ENCODE measurements around the gene BPNT1. TPM values are rescaled to one million over a fixed set of nuclear protein-coding genes. Genes with fewer than 3 reads are reported as not detected.
"Not testable (repeated sequence)": the region's sequence is repeated elsewhere in the genome, so short reads cannot be mapped to it uniquely, and the experiment has no call there.

BPNT1 gene
- total RNA-seq, 1 donor from 2014 or later, result 23.1 TPM

- no peak for DNase-seq (ENCODE audit: extremely low read depth, low read depth, low spot score)
These were observed 5.1 kb downstream of the BPNT1 start for GRCh38 chr1:220084460-220084859.

GRCh38 chr1:220077887-220078286 lies 11.7 kb downstream of the BPNT1 start:
- no peak for DNase-seq (ENCODE audit: extremely low read depth, low read depth, low spot score)

GRCh38 chr1:220076861-220077762 lies 12.5 kb downstream of the BPNT1 start:
- DNase-seq (ENCODE audit: extremely low read depth, low read depth, low spot score), result no peak

GRCh38 chr1:220067269-220068204 lies 22.1 kb downstream of the BPNT1 start:
- no peak for DNase-seq (ENCODE audit: extremely low read depth, low read depth, low spot score)

GRCh38 chr1:220062629-220063028 lies 27.0 kb downstream of the BPNT1 start:
- no peak for DNase-seq (ENCODE audit: extremely low read depth, low read depth, low spot score)

- no peak for DNase-seq (ENCODE audit: extremely low read depth, low read depth, low spot score)
These were observed 28.7 kb downstream of the BPNT1 start for GRCh38 chr1:220060876-220061275.

GRCh38 chr1:220056374-220056773 lies 33.2 kb downstream of the BPNT1 start:
- DNase-seq (ENCODE audit: extremely low read depth, low read depth, low spot score), result no peak

GRCh38 chr1:220046052-220046930 lies 43.3 kb downstream of the BPNT1 start, which contains the start of gene EPRS1:
TSS of gene EPRS1 (minus strand) at chr1:220046505. CDS start at chr1:220046388, 117 bp downstream.
- peak; percentile 89 for DNase-seq (ENCODE audit: extremely low read depth, low read depth, low spot score)

- DNase-seq (ENCODE audit: extremely low read depth, low read depth, low spot score), result no peak
These were observed 44.1 kb downstream of the BPNT1 start for GRCh38 chr1:220045356-220046051.

GRCh38 chr1:220044678-220045355 lies 44.8 kb downstream of the BPNT1 start:
- no peak for DNase-seq (ENCODE audit: extremely low read depth, low read depth, low spot score)

- no peak for DNase-seq (ENCODE audit: extremely low read depth, low read depth, low spot score)
These were observed 45.9 kb downstream of the BPNT1 start for GRCh38 chr1:220043646-220044045.

GRCh38 chr1:220040028-220040596 lies 49.5 kb downstream of the BPNT1 start:
- no peak for DNase-seq (ENCODE audit: extremely low read depth, low read depth, low spot score)

- no peak for DNase-seq (ENCODE audit: extremely low read depth, low read depth, low spot score)
These were observed 50.9 kb downstream of the BPNT1 start for GRCh38 chr1:220038640-220039039.

GRCh38 chr1:220037810-220038209 lies 51.8 kb downstream of the BPNT1 start:
- not testable (repeated sequence) for DNase-seq (ENCODE audit: extremely low read depth, low read depth, low spot score)

- DNase-seq (ENCODE audit: extremely low read depth, low read depth, low spot score), result no peak
These were observed 56.7 kb downstream of the BPNT1 start for GRCh38 chr1:220032911-220033310.

GRCh38 chr1:220031287-220031686 lies 58.3 kb downstream of the BPNT1 start:
- no peak for DNase-seq (ENCODE audit: extremely low read depth, low read depth, low spot score)

GRCh38 chr1:220028346-220028895 lies 61.2 kb downstream of the BPNT1 start:
- no peak for DNase-seq (ENCODE audit: extremely low read depth, low read depth, low spot score)

- DNase-seq (ENCODE audit: extremely low read depth, low read depth, low spot score), result no peak
These were observed 70.5 kb downstream of the BPNT1 start for GRCh38 chr1:220019071-220019470.

GRCh38 chr1:220013497-220013896 lies 76.1 kb downstream of the BPNT1 start:
- DNase-seq (ENCODE audit: extremely low read depth, low read depth, low spot score), result no peak
